GM23338 (cell line): ENCODE results near the gene ORM1.

Experiments
- CTCF ChIP-seq, 2 experiments: fragments of 200-600 bp in 1 of 2; sonication (generic) in 1 of 2; conservative IDR thresholded peaks; 2 replicates each; pipeline versions ENCODE4 v1.5.1 to v1.6.1; 2016 to 2017; ENCODE audit warnings: antibody characterized with exemption in 2 of 2, low read depth in 2 of 2, mild to moderate bottlenecking in 2 of 2, moderate library complexity in 1 of 2
- POLR2AphosphoS5 ChIP-seq: IDR thresholded peaks from 2 replicates; pipeline ENCODE4 v1.6.1; 2016; ENCODE audit warnings: antibody characterized with exemption, low read depth
- ZNF462 ChIP-seq: fragments of 250-450 bp; sonication (Bioruptor Pico); IDR thresholded peaks from 2 replicates; pipeline ENCODE4 v1.5.0; 2020; ENCODE audit warnings: mild to moderate bottlenecking, moderate library complexity

GRCh38 chr9:114364134-114365041 is 41.5 kb downstream of the ORM1 start:
- TF ChIP-seq CTCF (conservative IDR thresholded peaks at IDR 0.05; ENCODE audit: low read depth in 2 of 2): no peak
- no peak for TF ChIP-seq ZNF462
- no peak for TF ChIP-seq POLR2AphosphoS5
